Trophoblast cell (in vitro differentiated cells and primary cell): ENCODE measurements around the gene VPS41.

Experiments
- DNase-seq, 2 donors: peaks; one replicate each; pipeline ENCODE4 v3.0.0-alpha.2; 2016
- H2AFZ ChIP-seq: 2 replicates; pipeline ENCODE4 v1.6.1; 2013; ENCODE audit warnings: low read length, moderate library complexity, mild to moderate bottlenecking; ENCODE audit not compliant: insufficient read depth, poor library complexity
- H2AK5ac ChIP-seq: 2 replicates; pipeline ENCODE4 v1.6.1; 2013; ENCODE audit warnings: mild to moderate bottlenecking, low read length
- H2BK120ac ChIP-seq: 2 replicates; pipeline ENCODE4 v1.6.1; 2013; ENCODE audit warnings: low read length, mild to moderate bottlenecking, moderate library complexity; ENCODE audit not compliant: insufficient read depth, poor library complexity
- H2BK12ac ChIP-seq: 2 replicates; pipeline ENCODE4 v1.6.1; 2013; ENCODE audit warnings: mild to moderate bottlenecking, low read length, moderate library complexity
- H2BK5ac ChIP-seq: 2 replicates; pipeline ENCODE4 v1.6.1; 2013; ENCODE audit warnings: low read length, low read depth, moderate library complexity, mild to moderate bottlenecking; ENCODE audit not compliant: poor library complexity
- H3K14ac ChIP-seq: 2 replicates; pipeline ENCODE4 v1.6.1; 2013; ENCODE audit warnings: mild to moderate bottlenecking, low read length
- H3K18ac ChIP-seq: 2 replicates; pipeline ENCODE4 v1.6.1; 2013; ENCODE audit warnings: mild to moderate bottlenecking, low read length
- H3K23ac ChIP-seq: 2 replicates; pipeline ENCODE4 v1.6.1; 2013; ENCODE audit warnings: low read length
- H3K27ac ChIP-seq: 2 replicates; pipeline ENCODE4 v1.5.1; 2013; ENCODE audit warnings: low read depth, mild to moderate bottlenecking, inconsistent platforms, low read length, moderate library complexity
- H3K27me3 ChIP-seq: 2 replicates; pipeline ENCODE4 v1.6.1; 2013; ENCODE audit warnings: inconsistent platforms, mild to moderate bottlenecking, low read length, moderate library complexity; ENCODE audit not compliant: insufficient read depth
- H3K36me3 ChIP-seq, 2 experiments: 1 replicate in 1 of 2; 2 replicates in 1 of 2; pipeline ENCODE4 v1.6.1; 2013; ENCODE audit warnings: low read length in 2 of 2, mild to moderate bottlenecking in 2 of 2, moderate library complexity in 1 of 2; ENCODE audit not compliant: insufficient read depth in 2 of 2, control insufficient read depth in 1 of 2
- H3K4ac ChIP-seq: 2 replicates; pipeline ENCODE4 v1.6.1; 2013; ENCODE audit warnings: low read depth, mild to moderate bottlenecking, low read length, moderate library complexity
- H3K4me1 ChIP-seq, 2 experiments: 1 replicate in 1 of 2; 2 replicates in 1 of 2; pipeline ENCODE4 v1.6.1; 2013; ENCODE audit warnings: low read length in 2 of 2, mild to moderate bottlenecking in 2 of 2, moderate library complexity in 1 of 2; ENCODE audit not compliant: insufficient read depth in 2 of 2, control insufficient read depth in 1 of 2
- H3K4me2 ChIP-seq: 2 replicates; pipeline ENCODE4 v1.6.1; 2013; ENCODE audit warnings: inconsistent platforms, mild to moderate bottlenecking, low read length, moderate library complexity
- H3K4me3 ChIP-seq: 2 replicates; pipeline ENCODE4 v1.5.1; 2013; ENCODE audit warnings: mild to moderate bottlenecking, low read depth, low read length, inconsistent platforms
- H3K79me1 ChIP-seq: one replicate; pipeline ENCODE4 v1.6.1; 2013; ENCODE audit warnings: low read length
- H3K79me2 ChIP-seq: 2 replicates; pipeline ENCODE4 v1.6.1; 2013; ENCODE audit warnings: low read length, mild to moderate bottlenecking; ENCODE audit not compliant: control insufficient read depth, insufficient read depth, poor library complexity
- H3K9ac ChIP-seq: 2 replicates; pipeline ENCODE4 v1.6.1; 2013; ENCODE audit warnings: mild to moderate bottlenecking, low read length
- H3K9me3 ChIP-seq: 2 replicates; pipeline ENCODE4 v1.6.1; 2013; ENCODE audit warnings: low read depth, mild to moderate bottlenecking, control low read depth, inconsistent platforms, low read length; ENCODE audit not compliant: insufficient read depth
- H4K12ac ChIP-seq: 2 replicates; pipeline ENCODE4 v1.6.1; 2013; ENCODE audit warnings: low read depth, mild to moderate bottlenecking, low read length, moderate library complexity
- H4K8ac ChIP-seq: 2 replicates; pipeline ENCODE4 v1.6.1; 2013; ENCODE audit warnings: low read depth, mild to moderate bottlenecking, low read length, moderate library complexity
- H4K91ac ChIP-seq: one replicate; pipeline ENCODE4 v1.6.1; 2013; ENCODE audit warnings: low read depth, mild to moderate bottlenecking, low read length, moderate library complexity
- WGBS: extraction: QIAGEN DNeasy Blood & Tissue Kit; methylation state at CpG from one replicate; pipeline ENCODE4 v1.1.7; 2013; ENCODE audit warnings: missing lambda C conversion rate; ENCODE audit not compliant: insufficient read length, insufficient coverage; ENCODE audit errors: extremely low coverage; 5-methylcytosine and 5-hydroxymethylcytosine counted together

Gene VPS41

GRCh38 chr7:38829488-38830165 lies 79.4 kb downstream of the VPS41 start:
- no peak overlapping the region for H3K4me3 ChIP-seq
- H3K4me1 ChIP-seq = peaks cover 0 to 5% of the 10 kb centered on the region in 2 experiments
- no peak overlapping the region for H4K8ac ChIP-seq

GRCh38 chr7:38828026-38828425 lies 81.0 kb downstream of the VPS41 start:
- H3K36me3 ChIP-seq = no peaks in the 10 kb centered on the region
- H3K27ac ChIP-seq = no peak overlapping the region
- WGBS = no CpG with 5 or more reads among the region's 3 CpGs
- no peaks in the 10 kb centered on the region for H3K79me1 ChIP-seq
- peaks cover 0 to 4% of the 10 kb centered on the region in 2 experiments for H3K4me1 ChIP-seq
- H3K4me2 ChIP-seq = no peak overlapping the region
- no peak for DNase-seq
- H2BK12ac ChIP-seq = no peak overlapping the region
- no peak overlapping the region for H4K91ac ChIP-seq
- no peaks in the 10 kb centered on the region for H3K9me3 ChIP-seq
- no peaks in the 10 kb centered on the region for H3K27me3 ChIP-seq
- H3K23ac ChIP-seq = no peak overlapping the region
- no peak overlapping the region for H2BK5ac ChIP-seq
- no peak overlapping the region for H4K8ac ChIP-seq
- no peak overlapping the region for H3K18ac ChIP-seq
- no peak overlapping the region for H2AFZ ChIP-seq
- H3K14ac ChIP-seq = no peak overlapping the region
- no peak overlapping the region for H2AK5ac ChIP-seq
- no peak overlapping the region for H3K4me3 ChIP-seq
- no peak overlapping the region for H3K9ac ChIP-seq
- H2BK120ac ChIP-seq = no peak overlapping the region
- no peak overlapping the region for H4K12ac ChIP-seq
- no peaks in the 10 kb centered on the region for H3K79me2 ChIP-seq
- no peak overlapping the region for H3K4ac ChIP-seq

More at GRCh38 chr7:38829488-38830165, 79.4 kb downstream of the VPS41 start:
- H3K18ac ChIP-seq = no peak overlapping the region
- no peak overlapping the region for H4K91ac ChIP-seq
- no peaks in the 10 kb centered on the region for H3K79me2 ChIP-seq
- H2AFZ ChIP-seq = no peak overlapping the region
- no peak overlapping the region for H2BK12ac ChIP-seq
- no peak overlapping the region for H2BK120ac ChIP-seq
- H3K79me1 ChIP-seq = no peaks in the 10 kb centered on the region
- H3K14ac ChIP-seq = no peak overlapping the region
- H3K23ac ChIP-seq = no peak overlapping the region
- H3K4ac ChIP-seq = no peak overlapping the region
- no peaks in the 10 kb centered on the region for H3K27me3 ChIP-seq
- H3K27ac ChIP-seq = no peak overlapping the region
- no peak overlapping the region for H3K9ac ChIP-seq
- no peak for DNase-seq
- no CpG with 5 or more reads among the region's 5 CpGs for WGBS
- H3K36me3 ChIP-seq = no peaks in the 10 kb centered on the region
- H3K9me3 ChIP-seq = no peaks in the 10 kb centered on the region
- H2AK5ac ChIP-seq = no peak overlapping the region
- no peak overlapping the region for H2BK5ac ChIP-seq
- no peak overlapping the region for H4K12ac ChIP-seq
- no peak overlapping the region for H3K4me2 ChIP-seq

- H3K27ac ChIP-seq = no peak overlapping the region
- no peak overlapping the region for H4K12ac ChIP-seq
These were observed 83.1 kb downstream of the VPS41 start for GRCh38 chr7:38825721-38826440.

GRCh38 chr7:38824948-38825347 lies 84.0 kb downstream of the VPS41 start:
- Histone ChIP-seq H2BK5ac (no peak overlapping the region), H3K4me2 (no peak overlapping the region), H3K27me3 (no peaks in the 10 kb centered on the region), H2AFZ (no peak overlapping the region), H4K8ac (no peak overlapping the region), H4K91ac (no peak overlapping the region), H4K12ac (no peak overlapping the region), H2BK120ac (no peak overlapping the region), H3K23ac (no peak overlapping the region), H3K9me3 (no peaks in the 10 kb centered on the region), H3K4me1 (peaks cover 0 to 4% of the 10 kb centered on the region in 2 experiments), H3K9ac (no peak overlapping the region), H3K79me1 (no peaks in the 10 kb centered on the region), H3K18ac (no peak overlapping the region), H3K14ac (no peak overlapping the region), H3K4ac (no peak overlapping the region), H2BK12ac (no peak overlapping the region), H3K27ac (no peak overlapping the region), H3K4me3 (no peak overlapping the region), H3K36me3 (no peaks in the 10 kb centered on the region), H2AK5ac (no peak overlapping the region), H3K79me2 (no peaks in the 10 kb centered on the region)
- WGBS = no CpG with 5 or more reads among the region's 3 CpGs
- peak; percentile 23 to 62 for DNase-seq

More at GRCh38 chr7:38825721-38826440, 83.1 kb downstream of the VPS41 start:
- no peak overlapping the region for H3K14ac ChIP-seq
- no peak overlapping the region for H3K4me3 ChIP-seq
- no peak overlapping the region for H3K18ac ChIP-seq
- no CpG with 5 or more reads among the region's 3 CpGs for WGBS
- H3K23ac ChIP-seq = no peak overlapping the region
- no peak overlapping the region for H2AFZ ChIP-seq
- H3K4ac ChIP-seq = no peak overlapping the region
- H4K91ac ChIP-seq = no peak overlapping the region
- no peak overlapping the region for H2BK12ac ChIP-seq
- H3K79me2 ChIP-seq = no peaks in the 10 kb centered on the region
- no peak overlapping the region for H3K9ac ChIP-seq
- H3K4me1 ChIP-seq = peaks cover 0 to 4% of the 10 kb centered on the region in 2 experiments
- H3K36me3 ChIP-seq = no peaks in the 10 kb centered on the region
- no peak overlapping the region for H2AK5ac ChIP-seq
- DNase-seq = no peak
- no peaks in the 10 kb centered on the region for H3K27me3 ChIP-seq
- no peak overlapping the region for H3K4me2 ChIP-seq
- no peak overlapping the region for H2BK5ac ChIP-seq
- no peaks in the 10 kb centered on the region for H3K9me3 ChIP-seq
- H3K79me1 ChIP-seq = no peaks in the 10 kb centered on the region
- H4K8ac ChIP-seq = no peak overlapping the region
- H2BK120ac ChIP-seq = no peak overlapping the region
